Measurements from ENCODE around the gene CCDC136.

DNA sequence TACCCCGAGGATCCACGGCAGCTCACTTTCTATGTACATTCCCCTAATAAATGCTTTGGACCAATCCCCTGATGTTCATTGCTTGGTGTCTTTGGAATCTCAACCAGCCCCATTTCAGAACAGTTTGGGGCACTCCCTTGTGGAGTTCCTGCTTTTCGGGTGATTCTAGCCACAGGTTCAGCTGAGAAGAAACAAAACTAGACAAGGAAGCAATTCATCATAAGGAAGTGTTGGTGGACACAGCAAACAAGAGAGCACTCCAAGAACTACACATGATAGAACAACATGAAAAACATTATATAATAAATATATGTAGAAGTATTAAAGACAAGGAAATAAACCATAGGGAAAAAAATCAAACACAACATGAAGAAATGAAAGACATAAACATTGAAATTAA lies 6.0 kb upstream of the CCDC136 start:
- TF ChIP-seq, protein P1, sequence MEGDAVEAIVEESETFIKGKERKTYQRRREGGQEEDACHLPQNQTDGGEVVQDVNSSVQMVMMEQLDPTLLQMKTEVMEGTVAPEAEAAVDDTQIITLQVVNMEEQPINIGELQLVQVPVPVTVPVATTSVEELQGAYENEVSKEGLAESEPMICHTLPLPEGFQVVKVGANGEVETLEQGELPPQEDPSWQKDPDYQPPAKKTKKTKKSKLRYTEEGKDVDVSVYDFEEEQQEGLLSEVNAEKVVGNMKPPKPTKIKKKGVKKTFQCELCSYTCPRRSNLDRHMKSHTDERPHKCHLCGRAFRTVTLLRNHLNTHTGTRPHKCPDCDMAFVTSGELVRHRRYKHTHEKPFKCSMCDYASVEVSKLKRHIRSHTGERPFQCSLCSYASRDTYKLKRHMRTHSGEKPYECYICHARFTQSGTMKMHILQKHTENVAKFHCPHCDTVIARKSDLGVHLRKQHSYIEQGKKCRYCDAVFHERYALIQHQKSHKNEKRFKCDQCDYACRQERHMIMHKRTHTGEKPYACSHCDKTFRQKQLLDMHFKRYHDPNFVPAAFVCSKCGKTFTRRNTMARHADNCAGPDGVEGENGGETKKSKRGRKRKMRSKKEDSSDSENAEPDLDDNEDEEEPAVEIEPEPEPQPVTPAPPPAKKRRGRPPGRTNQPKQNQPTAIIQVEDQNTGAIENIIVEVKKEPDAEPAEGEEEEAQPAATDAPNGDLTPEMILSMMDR (IDR thresholded peaks at IDR 0.05 in 4 of 5, conservative IDR thresholded peaks at IDR 0.05 in 1 of 5): no peak
- no peak for TF ChIP-seq POLR2A (IDR thresholded peaks at IDR 0.05)
